Endothelial cell (in vitro differentiated cells): ENCODE results near the gene DEK. TPM values are rescaled to one million over a fixed set of nuclear protein-coding genes. Genes with fewer than 3 reads are reported as not detected.

ENCODE experiments used
- DNase-seq: peaks from one replicate; pipeline ENCODE4 v3.0.0; 2021; ENCODE audit warnings: low spot score
- H3K27ac Mint-ChIP-seq: one replicate; pipeline ENCODE4 v1.8.0; 2021; ENCODE audit warnings: mixed read lengths, inconsistent platforms; ENCODE audit not compliant: unreplicated experiment
- H3K27me3 Mint-ChIP-seq: one replicate; pipeline ENCODE4 v1.8.0; 2021; ENCODE audit warnings: mild to moderate bottlenecking, moderate library complexity, mixed read lengths, inconsistent platforms; ENCODE audit not compliant: unreplicated experiment
- H3K36me3 Mint-ChIP-seq: one replicate; pipeline ENCODE4 v1.8.0; 2021; ENCODE audit warnings: mild to moderate bottlenecking, low read depth, mixed read lengths, inconsistent platforms; ENCODE audit not compliant: unreplicated experiment
- H3K4me1 Mint-ChIP-seq: one replicate; pipeline ENCODE4 v1.8.0; 2021; ENCODE audit warnings: mild to moderate bottlenecking, mixed read lengths, inconsistent platforms; ENCODE audit not compliant: unreplicated experiment
- H3K4me3 Mint-ChIP-seq: one replicate; pipeline ENCODE4 v1.8.0; 2021; ENCODE audit warnings: mild to moderate bottlenecking, mixed read lengths, inconsistent platforms; ENCODE audit not compliant: unreplicated experiment
- H3K9me3 Mint-ChIP-seq: one replicate; pipeline ENCODE4 v1.8.0; 2021; ENCODE audit warnings: mixed read lengths, inconsistent platforms; ENCODE audit not compliant: unreplicated experiment
- total RNA-seq: library from RNA; stranded (reverse); fragmentation: NEBNext Ultra II Directional; extraction: Animal tissue kit (Norgen Biotek cat#: 25700); gene quantifications from one replicate; pipeline ENCODE4 v1.2.1, GENCODE V29; 2021; ENCODE audit not compliant: unreplicated experiment
- TF ChIP-seq, protein P1 (sequence below): fragments of 200-600 bp; sonication (generic); IDR thresholded peaks from one replicate; pipeline ENCODE4 v1.5.0; 2021; ENCODE audit warnings: antibody characterized with exemption; ENCODE audit not compliant: unreplicated experiment

Gene DEK
- total RNA-seq, 1 donor from 2014 or later: 61.2 TPM

- DNase-seq: no peak
- Mint-ChIP-seq H3K36me3 (peaks cover 15% of the 10 kb centered on the region), H3K4me3 (no peak overlapping the region), H3K9me3 (no peaks in the 10 kb centered on the region), H3K27ac (no peak overlapping the region), H3K4me1 (peaks cover 25% of the 10 kb centered on the region), H3K27me3 (peaks cover 11% of the 10 kb centered on the region)
- TF ChIP-seq, protein P1, sequence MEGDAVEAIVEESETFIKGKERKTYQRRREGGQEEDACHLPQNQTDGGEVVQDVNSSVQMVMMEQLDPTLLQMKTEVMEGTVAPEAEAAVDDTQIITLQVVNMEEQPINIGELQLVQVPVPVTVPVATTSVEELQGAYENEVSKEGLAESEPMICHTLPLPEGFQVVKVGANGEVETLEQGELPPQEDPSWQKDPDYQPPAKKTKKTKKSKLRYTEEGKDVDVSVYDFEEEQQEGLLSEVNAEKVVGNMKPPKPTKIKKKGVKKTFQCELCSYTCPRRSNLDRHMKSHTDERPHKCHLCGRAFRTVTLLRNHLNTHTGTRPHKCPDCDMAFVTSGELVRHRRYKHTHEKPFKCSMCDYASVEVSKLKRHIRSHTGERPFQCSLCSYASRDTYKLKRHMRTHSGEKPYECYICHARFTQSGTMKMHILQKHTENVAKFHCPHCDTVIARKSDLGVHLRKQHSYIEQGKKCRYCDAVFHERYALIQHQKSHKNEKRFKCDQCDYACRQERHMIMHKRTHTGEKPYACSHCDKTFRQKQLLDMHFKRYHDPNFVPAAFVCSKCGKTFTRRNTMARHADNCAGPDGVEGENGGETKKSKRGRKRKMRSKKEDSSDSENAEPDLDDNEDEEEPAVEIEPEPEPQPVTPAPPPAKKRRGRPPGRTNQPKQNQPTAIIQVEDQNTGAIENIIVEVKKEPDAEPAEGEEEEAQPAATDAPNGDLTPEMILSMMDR: no peak
Observed at GRCh38 chr6:18266523-18266912, 2.2 kb upstream of the DEK start.

DNA sequence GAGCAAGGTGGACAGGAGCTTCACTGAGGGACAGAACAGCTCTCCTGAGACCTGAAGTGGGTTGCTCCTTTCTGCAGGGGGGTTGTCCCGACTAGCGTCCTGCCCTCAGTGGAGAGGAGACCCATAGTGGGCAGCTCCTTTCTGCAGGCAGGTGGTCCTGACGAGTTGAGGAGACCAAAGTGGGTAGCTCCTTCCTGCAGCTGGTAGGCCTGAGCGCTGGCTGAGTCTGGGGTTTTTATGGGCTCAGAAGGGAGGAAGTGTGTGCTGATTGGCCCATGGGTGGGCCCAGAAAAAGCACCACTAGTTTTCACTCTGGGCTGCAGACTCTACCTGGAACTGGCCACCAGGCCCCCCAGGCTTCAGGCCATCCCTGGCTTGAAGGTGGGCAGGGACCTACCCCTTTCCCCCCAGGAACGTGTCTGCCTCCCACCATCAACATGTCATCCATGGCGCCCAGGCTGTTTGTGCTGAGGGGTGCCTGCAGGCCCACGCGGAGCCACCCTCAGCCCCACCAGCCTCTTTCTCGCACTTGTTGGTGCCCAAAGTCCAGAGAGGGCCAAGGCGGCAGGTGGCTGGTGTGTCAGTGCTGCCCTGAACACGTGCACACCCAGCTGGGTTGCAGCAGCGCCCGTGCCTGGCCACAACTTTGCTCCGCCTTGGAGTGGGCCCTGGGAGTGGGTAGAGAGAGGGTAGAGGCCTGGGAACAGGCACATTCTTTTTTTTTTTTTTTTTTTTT is 1.6 kb upstream of the DEK start:
- Mint-ChIP-seq H3K36me3 (peaks cover 15% of the 10 kb centered on the region), H3K4me1 (peaks cover 25% of the 10 kb centered on the region), H3K27ac (no peak overlapping the region), H3K9me3 (no peaks in the 10 kb centered on the region), H3K27me3 (peaks cover 11% of the 10 kb centered on the region), H3K4me3 (peak overlapping the region; percentile 92)
- no peak for DNase-seq
- TF ChIP-seq, protein P1: no peak

GRCh38 chr6:18264923-18265377 is 620 bp upstream of the DEK start:
- Mint-ChIP-seq H3K27ac (peak overlapping the region; percentile 89), H3K9me3 (no peaks in the 10 kb centered on the region), H3K4me1 (peaks cover 28% of the 10 kb centered on the region), H3K36me3 (peaks cover 21% of the 10 kb centered on the region), H3K4me3 (peak overlapping the region; percentile 92), H3K27me3 (peaks cover 11% of the 10 kb centered on the region)
- no peak for DNase-seq
- TF ChIP-seq, protein P1: no peak

- H3K4me1 Mint-ChIP-seq: peaks cover 28% of the 10 kb centered on the region
Observed at GRCh38 chr6:18263418-18264218, 712 bp downstream of the DEK start.

More at GRCh38 chr6:18263418-18264218, 712 bp downstream of the DEK start:
- TF ChIP-seq, protein P1: no peak
- Mint-ChIP-seq H3K27me3 (peaks cover 14% of the 10 kb centered on the region), H3K4me3 (peak overlapping the region; percentile 99), H3K9me3 (no peaks in the 10 kb centered on the region), H3K27ac (peak overlapping the region; percentile 93), H3K36me3 (peaks cover 21% of the 10 kb centered on the region)
- DNase-seq: peak; percentile 65
